Type B pancreatic cell (in vitro differentiated cells): ENCODE results near the gene ATXN1L. TPM values are rescaled to one million over a fixed set of nuclear protein-coding genes. Genes with fewer than 3 reads are reported as not detected.
"Not testable (repeated sequence)": the region's sequence is repeated elsewhere in the genome, so short reads cannot be mapped to it uniquely, and the experiment has no call there.

Experiments
- DNase-seq: peaks from one replicate; pipeline ENCODE4 v3.0.0; 2021; ENCODE audit warnings: mixed read lengths; ENCODE audit not compliant: unreplicated experiment; ENCODE audit errors: extremely low spot score
- H3K27ac Mint-ChIP-seq: 2 replicates; pipeline ENCODE4 v1.8.0; 2021; ENCODE audit warnings: mild to moderate bottlenecking, mixed read lengths
- H3K27me3 Mint-ChIP-seq: 2 replicates; pipeline ENCODE4 v1.8.0; 2021; ENCODE audit warnings: mixed read lengths
- H3K36me3 Mint-ChIP-seq: 2 replicates; pipeline ENCODE4 v1.8.0; 2021; ENCODE audit warnings: mixed read lengths
- H3K4me1 Mint-ChIP-seq: one replicate; pipeline ENCODE4 v1.8.0; 2021; ENCODE audit warnings: mixed read lengths; ENCODE audit not compliant: unreplicated experiment
- H3K4me3 Mint-ChIP-seq: 2 replicates; pipeline ENCODE4 v1.8.0; 2021; ENCODE audit warnings: mild to moderate bottlenecking, mixed read lengths
- H3K9me3 Mint-ChIP-seq: 2 replicates; pipeline ENCODE4 v1.8.0; 2021; ENCODE audit warnings: mixed read lengths
- total RNA-seq: library from RNA; stranded (reverse); gene quantifications from 2 replicates; pipeline ENCODE4 v1.2.1, GENCODE V29; 2021; ENCODE audit warnings: low replicate concordance
- TF ChIP-seq, protein P1 (sequence below): fragments of 200-600 bp; sonication (generic); conservative IDR thresholded peaks from 2 replicates; pipeline ENCODE4 v1.5.0; 2021; ENCODE audit warnings: antibody characterized with exemption, mild to moderate bottlenecking

Gene ATXN1L
- total RNA-seq, 1 donor from 2014 or later = 27.8 TPM

DNA sequence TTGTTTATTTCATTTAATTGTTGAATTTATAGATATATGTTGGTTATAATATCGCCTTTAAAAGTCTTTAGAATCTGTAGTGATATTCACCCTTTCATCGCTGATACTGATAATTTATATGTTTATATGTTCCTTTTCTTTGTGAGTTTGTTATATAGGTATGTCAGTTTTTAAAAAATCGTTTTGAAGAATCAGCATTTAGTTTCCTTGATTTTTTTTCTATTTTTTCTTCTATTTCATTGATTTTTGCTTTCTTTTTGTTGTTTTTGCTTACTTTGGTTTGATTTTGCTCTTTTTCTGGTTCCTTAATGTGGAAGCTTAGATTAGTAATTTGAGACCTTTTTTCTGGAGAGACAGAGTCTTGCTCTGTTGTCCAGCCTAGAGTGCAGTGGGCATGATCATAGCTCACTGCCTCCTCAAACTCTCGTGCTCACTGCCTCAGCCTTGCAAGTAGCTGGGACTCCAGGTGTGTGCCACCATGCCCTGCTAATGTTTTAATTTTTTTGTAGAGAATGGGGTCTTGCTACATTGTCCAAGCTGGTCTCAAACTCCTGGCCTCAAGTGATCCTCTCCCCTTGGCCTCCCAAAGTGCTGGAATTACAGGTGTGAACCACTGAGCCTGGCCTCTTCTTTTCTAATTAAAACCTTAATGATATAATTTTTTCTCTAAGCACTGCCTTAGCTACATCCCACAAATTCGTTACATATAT is 57.0 kb downstream of the ATXN1L start:
- Mint-ChIP-seq H3K9me3 (no peaks in the 10 kb centered on the region), H3K36me3 (peaks cover 25% of the 10 kb centered on the region), H3K27me3 (no peaks in the 10 kb centered on the region), H3K27ac (no peak overlapping the region), H3K4me1 (peaks cover 5% of the 10 kb centered on the region), H3K4me3 (no peak overlapping the region)
- no peak for DNase-seq
- TF ChIP-seq, protein P1, sequence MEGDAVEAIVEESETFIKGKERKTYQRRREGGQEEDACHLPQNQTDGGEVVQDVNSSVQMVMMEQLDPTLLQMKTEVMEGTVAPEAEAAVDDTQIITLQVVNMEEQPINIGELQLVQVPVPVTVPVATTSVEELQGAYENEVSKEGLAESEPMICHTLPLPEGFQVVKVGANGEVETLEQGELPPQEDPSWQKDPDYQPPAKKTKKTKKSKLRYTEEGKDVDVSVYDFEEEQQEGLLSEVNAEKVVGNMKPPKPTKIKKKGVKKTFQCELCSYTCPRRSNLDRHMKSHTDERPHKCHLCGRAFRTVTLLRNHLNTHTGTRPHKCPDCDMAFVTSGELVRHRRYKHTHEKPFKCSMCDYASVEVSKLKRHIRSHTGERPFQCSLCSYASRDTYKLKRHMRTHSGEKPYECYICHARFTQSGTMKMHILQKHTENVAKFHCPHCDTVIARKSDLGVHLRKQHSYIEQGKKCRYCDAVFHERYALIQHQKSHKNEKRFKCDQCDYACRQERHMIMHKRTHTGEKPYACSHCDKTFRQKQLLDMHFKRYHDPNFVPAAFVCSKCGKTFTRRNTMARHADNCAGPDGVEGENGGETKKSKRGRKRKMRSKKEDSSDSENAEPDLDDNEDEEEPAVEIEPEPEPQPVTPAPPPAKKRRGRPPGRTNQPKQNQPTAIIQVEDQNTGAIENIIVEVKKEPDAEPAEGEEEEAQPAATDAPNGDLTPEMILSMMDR = no peak

DNA sequence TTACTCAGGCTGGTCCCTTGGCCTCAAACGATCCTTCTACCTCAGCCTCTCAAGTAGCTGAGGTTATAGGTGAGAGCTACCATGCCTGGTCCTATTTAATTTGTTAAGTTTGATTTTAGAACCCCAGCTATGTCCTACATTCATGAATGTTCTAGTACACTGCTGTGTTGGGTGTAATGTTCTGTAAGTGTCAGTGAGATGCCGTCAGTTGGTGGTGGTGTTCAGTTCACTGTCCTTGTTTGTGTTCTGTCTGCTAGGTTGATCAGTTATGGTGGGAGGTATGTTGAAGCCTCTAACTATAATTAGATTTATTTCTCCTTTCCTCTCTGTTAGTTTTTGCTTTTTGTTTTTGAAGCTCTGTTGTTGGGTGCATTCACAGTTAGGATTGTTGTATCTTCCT is 57.8 kb downstream of the ATXN1L start:
- TF ChIP-seq, protein P1 = no peak
- no peak overlapping the region for H3K27ac Mint-ChIP-seq
- no peaks in the 10 kb centered on the region for H3K27me3 Mint-ChIP-seq
- DNase-seq = no peak
- H3K9me3 Mint-ChIP-seq = no peaks in the 10 kb centered on the region
- peaks cover 5% of the 10 kb centered on the region for H3K4me1 Mint-ChIP-seq
- H3K4me3 Mint-ChIP-seq = no peak overlapping the region
- peaks cover 29% of the 10 kb centered on the region for H3K36me3 Mint-ChIP-seq

DNA sequence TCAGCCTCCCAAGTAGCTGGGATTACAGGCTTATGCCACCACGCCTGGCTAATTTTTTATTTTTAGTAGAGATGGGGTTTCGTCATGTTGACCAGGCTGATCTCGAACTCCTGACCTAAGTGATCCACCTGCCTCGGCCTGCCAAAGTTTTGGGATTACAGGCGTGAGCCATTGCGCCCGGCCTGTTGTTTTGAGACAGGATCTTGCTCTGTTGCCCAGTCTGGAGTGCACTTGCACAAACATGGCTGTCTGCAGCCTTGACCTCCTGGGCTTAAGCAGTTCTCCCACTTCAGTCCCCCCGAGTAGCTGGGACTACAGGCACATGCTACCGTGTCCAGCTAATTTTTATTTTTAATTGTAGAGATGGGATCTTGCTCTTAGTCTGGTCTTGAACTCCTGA is 58.5 kb downstream of the ATXN1L start:
- peaks cover 5% of the 10 kb centered on the region for H3K4me1 Mint-ChIP-seq
- no peak overlapping the region for H3K27ac Mint-ChIP-seq
- H3K36me3 Mint-ChIP-seq = peaks cover 34% of the 10 kb centered on the region
- no peaks in the 10 kb centered on the region for H3K9me3 Mint-ChIP-seq
- no peaks in the 10 kb centered on the region for H3K27me3 Mint-ChIP-seq
- no peak for DNase-seq
- no peak overlapping the region for H3K4me3 Mint-ChIP-seq
- TF ChIP-seq, protein P1 = no peak

DNA sequence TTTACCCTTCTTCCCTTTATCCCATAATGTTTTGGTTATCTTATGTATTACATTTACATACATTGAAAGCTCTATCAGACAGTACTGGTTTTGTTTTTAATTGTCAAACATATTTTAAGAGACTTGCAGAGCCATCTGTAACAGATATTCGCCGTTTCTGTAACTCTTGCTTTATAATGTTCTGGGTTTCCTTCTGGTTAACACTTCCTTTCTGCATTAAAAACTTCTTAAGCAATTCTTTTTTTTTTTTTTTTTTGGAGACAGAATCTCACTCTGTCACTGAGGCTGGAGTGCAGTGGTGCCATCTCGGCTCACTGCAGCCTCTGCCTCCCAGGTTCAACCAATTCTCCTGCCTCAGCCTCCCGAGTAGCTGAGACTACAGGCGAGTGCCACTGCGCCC is 60.0 kb downstream of the ATXN1L start:
- not testable (repeated sequence) for H3K4me3 Mint-ChIP-seq, H3K27ac Mint-ChIP-seq
- H3K36me3 Mint-ChIP-seq = peaks cover 39% of the 10 kb centered on the region

More for the DNA sequence above, 60.0 kb downstream of the ATXN1L start:
- H3K4me1 Mint-ChIP-seq, H3K27me3 Mint-ChIP-seq, DNase-seq, H3K9me3 Mint-ChIP-seq: not testable (repeated sequence)

Other genes with a start within 250 kb of the ATXN1L start
- gene MARVELD3, start 219.8 kb upstream of the ATXN1L start, total RNA-seq = 17.0 and 38.8 TPM in 2 replicates
- gene PHLPP2, start 121.3 kb upstream of the ATXN1L start, total RNA-seq = 10.2 and 12.0 TPM in 2 replicates
- 90.5 and 115 TPM in 2 replicates for gene AP1G1, start 37.1 kb upstream of the ATXN1L start, total RNA-seq
- 12.8 and 18.5 TPM in 2 replicates for gene ZNF821, start 38.2 kb downstream of the ATXN1L start, total RNA-seq
- 232 and 233 TPM in 2 replicates for gene IST1, start 49.6 kb downstream of the ATXN1L start, total RNA-seq
- not detected in 2 replicates for gene PKD1L3, start 154.4 kb downstream of the ATXN1L start, total RNA-seq
- 7.8 and 13.1 TPM in 2 replicates for gene DHODH, start 162.8 kb downstream of the ATXN1L start, total RNA-seq
- not detected in 2 replicates for gene HP, start 208.5 kb downstream of the ATXN1L start, total RNA-seq
- not detected in 2 replicates for gene HPR, start 217.2 kb downstream of the ATXN1L start, total RNA-seq
- gene TXNL4B, start 247.6 kb downstream of the ATXN1L start, total RNA-seq = 12.2 and 17.8 TPM in 2 replicates
- 62.7 and 75.6 TPM in 2 replicates for gene DHX38, start 247.9 kb downstream of the ATXN1L start, total RNA-seq